ENCODE data around the gene TET3. TPM values are rescaled to one million over a fixed set of nuclear protein-coding genes. Genes with fewer than 3 reads are reported as not detected.

TET3 gene
- polyA plus RNA-seq, 1 experiment = 3.1 TPM

GRCh38 chr2:73986085-73986681 is 1.5 kb downstream of the TET3 start:
- Histone ChIP-seq H3K4me3 (ENCODE audit: low read depth, low read length) (peak overlapping the region; percentile 66), H3K27me3 (ENCODE audit: control insufficient read depth, insufficient read depth, low read length) (no peaks in the 10 kb centered on the region), H3K27ac (ENCODE audit: low read depth, low read length) (no peak overlapping the region), H3K9me3 (ENCODE audit: control insufficient read depth, insufficient read depth, low read length) (no peaks in the 10 kb centered on the region; the same call in 1 of the 2 replicates)
- TF ChIP-seq CTCF (IDR thresholded peaks at IDR 0.05; ENCODE audit: low read depth, low read length) = no peak
- DNase-seq (ENCODE audit: low read depth, low spot score) = no peak
- ChIA-PET CTCF (interaction anchor here (1.2 kb wide), 1 partner anchor 10 kb away, joined by 5 read pairs; no protein-coding TSS in a partner anchor), POLR2A (no interaction called here)

- DNase-seq (ENCODE audit: low read depth, low spot score) = no peak
- POLR2A ChIA-PET = interaction anchor here (0.6 to 1.1 kb wide), 5 partner anchors 13 to 183 kb away, joined by 3 to 4 read pairs (median 3); no protein-coding TSS in a partner anchor
- H3K9me3 ChIP-seq (ENCODE audit: control insufficient read depth, insufficient read depth, low read length) = no peaks in the 10 kb centered on the region; the same call in 1 of the 2 replicates
- TF ChIP-seq CTCF (IDR thresholded peaks at IDR 0.05; ENCODE audit: low read depth, low read length) = peak; percentile 50
- H3K27me3 ChIP-seq (ENCODE audit: control insufficient read depth, insufficient read depth, low read length) = no peaks in the 10 kb centered on the region
- H3K27ac ChIP-seq (ENCODE audit: low read depth, low read length) = no peak overlapping the region
- CTCF ChIA-PET = interaction anchor here (1.2 to 2.1 kb wide), 3 partner anchors 9 to 163 kb away, joined by 5 read pairs; no protein-coding TSS in a partner anchor
- H3K4me3 ChIP-seq (ENCODE audit: low read depth, low read length) = peak overlapping the region; percentile 48
Measured at GRCh38 chr2:73987109-73987947, 2.6 kb downstream of the TET3 start.

GRCh38 chr2:73987948-73988700 is 3.4 kb downstream of the TET3 start:
- H3K9me3 ChIP-seq (ENCODE audit: control insufficient read depth, insufficient read depth, low read length) = no peaks in the 10 kb centered on the region; the same call in 1 of the 2 replicates
- ChIA-PET CTCF (interaction anchor here (1.3 to 2.1 kb wide), 2 partner anchors 132 to 164 kb away, joined by 5 read pairs; no protein-coding TSS in a partner anchor), POLR2A (interaction anchor here (0.6 to 1.1 kb wide), 4 partner anchors 12 to 139 kb away, joined by 3 to 4 read pairs (median 3); no protein-coding TSS in a partner anchor)
- no peaks in the 10 kb centered on the region for H3K27me3 ChIP-seq (ENCODE audit: control insufficient read depth, insufficient read depth, low read length)
- TF ChIP-seq CTCF (IDR thresholded peaks at IDR 0.05; ENCODE audit: low read depth, low read length) = no peak
- no peak for DNase-seq (ENCODE audit: low read depth, low spot score)
- peak overlapping the region; percentile 48 for H3K4me3 ChIP-seq (ENCODE audit: low read depth, low read length)
- H3K27ac ChIP-seq (ENCODE audit: low read depth, low read length) = no peak overlapping the region

GRCh38 chr2:73989972-73990371 is 5.3 kb downstream of the TET3 start:
- CTCF ChIA-PET = no interaction called here
- POLR2A ChIA-PET = no interaction called here

More at GRCh38 chr2:73989972-73990371, 5.3 kb downstream of the TET3 start:
- H3K27ac ChIP-seq (ENCODE audit: low read depth, low read length) = no peak overlapping the region
- H3K4me3 ChIP-seq (ENCODE audit: low read depth, low read length) = no peak overlapping the region
- DNase-seq (ENCODE audit: low read depth, low spot score) = no peak
- H3K9me3 ChIP-seq (ENCODE audit: control insufficient read depth, insufficient read depth, low read length) = no peaks in the 10 kb centered on the region; the same call in 1 of the 2 replicates
- no peak for TF ChIP-seq CTCF (IDR thresholded peaks at IDR 0.05; ENCODE audit: low read depth, low read length)
- H3K27me3 ChIP-seq (ENCODE audit: control insufficient read depth, insufficient read depth, low read length) = no peaks in the 10 kb centered on the region
